ENCODE results near the gene THSD7A. TPM values are rescaled to one million over a fixed set of nuclear protein-coding genes. Genes with fewer than 3 reads are reported as not detected.

The THSD7A gene
- total RNA-seq, 1 experiment from 2014 or later, result 0.68 TPM

- TF ChIP-seq ETV6 (CRISPR knock-in tag; IDR thresholded peaks at IDR 0.05) (no peak), ZMAT4 (CRISPR knock-in tag; IDR thresholded peaks at IDR 0.05) (no peak), ZNF281 (CRISPR knock-in tag; IDR thresholded peaks at IDR 0.05) (no peak), ZNF532 (CRISPR knock-in tag; IDR thresholded peaks at IDR 0.05; ENCODE audit: borderline replicate concordance) (no peak), PRDM15 (CRISPR knock-in tag; IDR thresholded peaks at IDR 0.05) (no peak), TCF7 (CRISPR knock-in tag; IDR thresholded peaks at IDR 0.05; ENCODE audit: low read depth) (no peak), HMGA2 (CRISPR knock-in tag; IDR thresholded peaks at IDR 0.05) (no peak), OVOL2 (CRISPR knock-in tag; IDR thresholded peaks at IDR 0.05; ENCODE audit: borderline replicate concordance) (no peak)
These were observed 283.5 kb downstream of the THSD7A start (continued) for GRCh38 chr7:11548532-11548931.

GRCh38 chr7:11541330-11541729 lies 290.7 kb downstream of the THSD7A start:
- POLR2A ChIA-PET, result no interaction called here
- CTCF ChIA-PET, result no interaction called here
- Mint-ChIP-seq H3K27me3 (ENCODE audit: low read depth) (no peaks in the 10 kb centered on the region), H3K4me1 (peaks cover 15% of the 10 kb centered on the region), H3K36me3 (no peaks in the 10 kb centered on the region), H3K4me3 (no peak overlapping the region), H3K27ac (no peak overlapping the region), H3K9me3 (peaks cover 9% of the 10 kb centered on the region; the same call in 1 of the 2 replicates)
- ATAC-seq, result peak; percentile 70
- DNase-seq (ENCODE audit: low spot score), result no peak
- no peak for TF ChIP-seq IRF1 (CRISPR knock-in tag; IDR thresholded peaks at IDR 0.05)
- no peak for TF ChIP-seq ZNF512 (CRISPR knock-in tag; IDR thresholded peaks at IDR 0.05; ENCODE audit: borderline replicate concordance)
- no peak for TF ChIP-seq AFF4 (CRISPR knock-in tag; IDR thresholded peaks at IDR 0.05; ENCODE audit: borderline replicate concordance)
- no peak for TF ChIP-seq ATF6 (CRISPR knock-in tag; IDR thresholded peaks at IDR 0.05)
